IPS DF 4.7 (cell line): ENCODE measurements around the gene ATP6V0C.
"Not testable (repeated sequence)": the region's sequence is repeated elsewhere in the genome, so short reads cannot be mapped to it uniquely, and the experiment has no call there.

ENCODE experiments used
- DNase-seq: peaks from one replicate; pipeline ENCODE4 v3.0.0-alpha.2; 2013; ENCODE audit warnings: low spot score; ENCODE audit errors: extremely low read depth

The ATP6V0C gene

DNA sequence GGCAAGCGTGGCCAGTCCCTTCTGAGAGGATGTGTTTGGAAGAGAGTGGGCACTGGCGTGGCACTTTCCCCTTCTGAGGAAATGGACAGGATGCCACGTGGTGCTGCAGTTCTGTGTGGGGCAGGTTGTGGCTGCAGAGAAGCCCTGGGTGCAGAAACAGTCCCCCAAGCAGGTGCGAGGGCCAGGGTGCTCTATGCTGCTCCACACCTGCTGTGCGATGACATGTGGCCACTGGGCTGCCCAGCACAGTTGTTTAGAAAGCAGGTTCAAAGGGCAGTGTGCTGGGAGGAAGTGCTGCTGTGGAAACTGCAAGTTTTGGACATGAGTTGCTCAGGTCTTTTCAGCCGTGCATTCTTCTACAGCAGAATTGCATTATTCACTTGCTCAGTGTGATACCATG is 27.7 kb downstream of the ATP6V0C start:
- not testable (repeated sequence) for DNase-seq

DNA sequence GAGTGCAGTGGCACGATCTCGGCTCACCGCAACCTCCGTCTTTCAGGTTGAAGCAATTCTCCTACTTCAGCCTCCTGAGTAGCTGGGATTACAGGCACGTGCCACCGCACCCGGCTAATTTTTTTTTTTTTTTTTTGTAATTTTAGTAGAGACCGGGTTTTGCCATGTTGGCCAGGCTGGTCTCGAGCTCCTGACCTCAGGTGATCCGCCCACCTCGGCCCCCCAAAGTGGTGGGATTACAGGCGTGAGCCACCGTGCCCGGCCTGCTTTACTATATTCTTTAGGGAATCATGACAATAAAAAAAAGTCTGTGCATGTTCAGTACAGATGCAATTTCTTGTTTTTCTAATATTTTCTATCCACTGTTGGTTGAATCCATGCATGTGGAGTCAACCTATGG is 30.0 kb downstream of the ATP6V0C start:
- DNase-seq = not testable (repeated sequence)

DNA sequence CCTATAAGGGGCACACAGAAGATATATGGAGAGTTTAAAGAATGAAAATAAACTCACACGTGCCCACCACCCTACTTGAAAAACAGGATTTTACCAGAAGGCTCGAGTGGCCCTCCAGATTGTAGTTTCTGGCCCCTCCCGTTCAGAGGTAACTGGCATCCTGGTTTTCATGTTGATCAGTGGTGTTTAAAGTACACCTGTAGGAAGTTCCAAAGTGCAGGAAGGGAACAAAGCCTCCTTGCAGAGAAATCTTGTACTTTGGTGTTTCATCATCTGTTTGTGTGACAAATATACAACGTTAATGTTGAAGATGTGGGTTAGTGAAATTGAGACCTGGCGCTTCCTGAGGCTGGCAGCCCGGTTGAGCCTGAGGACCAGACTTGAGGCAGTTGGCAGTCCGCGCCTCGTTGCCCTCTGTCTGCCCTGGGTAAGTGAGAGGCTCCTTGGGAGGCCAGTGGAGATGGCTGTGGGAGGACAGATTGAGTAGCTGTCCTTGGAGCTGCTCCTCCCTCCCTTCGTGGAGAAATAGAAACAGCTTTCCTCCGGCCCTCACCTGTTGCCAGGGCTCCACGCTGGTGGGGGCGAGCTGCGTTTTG is 36.6 kb downstream of the ATP6V0C start:
- not testable (repeated sequence) for DNase-seq

DNA sequence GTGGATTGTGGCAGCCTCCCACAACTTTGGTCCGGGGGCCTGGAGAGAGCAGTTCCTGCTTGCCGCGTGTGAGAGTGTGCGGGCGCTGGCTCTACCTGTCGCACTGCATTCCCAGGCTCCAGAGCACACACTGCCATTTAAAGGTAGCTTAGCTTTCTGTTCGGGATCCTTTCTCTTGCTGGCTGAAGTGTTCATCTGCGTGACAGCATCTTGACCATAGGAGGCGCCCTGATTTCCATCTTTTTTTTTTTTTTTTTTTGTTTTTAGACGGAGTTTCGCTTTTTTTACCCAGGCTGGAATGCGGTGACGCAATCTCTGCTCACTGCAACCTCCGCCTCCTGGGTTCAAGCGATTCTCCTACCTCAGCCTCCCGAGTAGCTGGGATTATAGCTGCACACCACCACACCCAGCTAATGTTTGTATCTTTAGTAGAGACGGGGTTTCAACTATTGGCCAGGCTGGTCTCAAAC is 37.7 kb downstream of the ATP6V0C start:
- not testable (repeated sequence) for DNase-seq

DNA sequence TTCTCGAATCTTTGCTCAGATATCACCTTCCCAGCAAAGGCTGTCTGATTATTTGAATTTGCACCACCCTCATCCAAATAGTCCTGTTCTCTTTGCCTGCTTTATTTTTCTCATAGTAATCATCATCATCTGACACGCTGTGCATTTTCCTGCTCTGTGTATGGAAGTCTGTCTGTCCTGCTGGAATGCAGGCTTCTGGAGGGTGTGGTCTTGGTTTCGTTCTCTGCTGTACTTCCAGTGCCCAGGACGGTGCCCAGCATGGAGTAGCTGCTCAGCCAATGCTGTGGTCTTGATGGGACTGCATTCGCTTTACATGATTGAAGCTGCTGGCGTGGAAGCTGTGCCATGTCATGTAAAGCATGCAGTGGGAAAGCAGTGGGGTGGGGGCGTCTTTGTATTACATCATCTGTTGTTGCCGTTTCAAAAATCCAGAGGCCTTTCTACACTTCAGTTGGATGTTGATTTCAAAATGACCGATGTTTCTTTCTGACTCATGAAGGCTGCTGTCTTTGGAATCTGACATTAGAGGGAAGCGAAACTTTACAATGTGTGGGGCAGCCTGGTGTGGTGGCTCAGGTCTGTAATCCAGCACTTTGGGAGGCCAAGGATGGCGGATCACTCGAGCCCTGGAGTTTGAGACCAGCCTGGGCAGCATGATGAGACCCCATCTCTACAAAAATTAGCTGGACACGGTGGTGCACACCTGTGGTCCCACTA is 41.1 kb downstream of the ATP6V0C start:
- not testable (repeated sequence) for DNase-seq

DNA sequence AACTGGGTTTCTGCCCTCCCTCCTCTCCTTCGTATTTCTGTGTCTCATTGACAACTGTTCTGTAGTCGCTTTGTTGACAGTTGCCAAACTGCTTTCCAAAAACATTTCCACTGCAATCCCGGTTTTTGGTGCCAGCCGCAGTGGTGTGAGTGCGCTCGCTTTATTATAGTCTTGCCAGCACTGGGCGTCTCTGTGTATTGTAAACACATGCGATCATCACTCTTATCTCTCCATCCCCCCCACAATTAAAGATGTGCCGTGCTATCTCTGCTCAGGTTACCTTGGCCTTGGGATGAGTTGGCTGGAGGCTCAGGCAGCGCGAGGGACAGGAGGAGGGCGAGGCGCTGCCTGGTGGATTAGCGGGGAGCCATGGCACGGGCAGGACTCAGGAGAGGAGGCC is 43.4 kb downstream of the ATP6V0C start:
- not testable (repeated sequence) for DNase-seq

DNA sequence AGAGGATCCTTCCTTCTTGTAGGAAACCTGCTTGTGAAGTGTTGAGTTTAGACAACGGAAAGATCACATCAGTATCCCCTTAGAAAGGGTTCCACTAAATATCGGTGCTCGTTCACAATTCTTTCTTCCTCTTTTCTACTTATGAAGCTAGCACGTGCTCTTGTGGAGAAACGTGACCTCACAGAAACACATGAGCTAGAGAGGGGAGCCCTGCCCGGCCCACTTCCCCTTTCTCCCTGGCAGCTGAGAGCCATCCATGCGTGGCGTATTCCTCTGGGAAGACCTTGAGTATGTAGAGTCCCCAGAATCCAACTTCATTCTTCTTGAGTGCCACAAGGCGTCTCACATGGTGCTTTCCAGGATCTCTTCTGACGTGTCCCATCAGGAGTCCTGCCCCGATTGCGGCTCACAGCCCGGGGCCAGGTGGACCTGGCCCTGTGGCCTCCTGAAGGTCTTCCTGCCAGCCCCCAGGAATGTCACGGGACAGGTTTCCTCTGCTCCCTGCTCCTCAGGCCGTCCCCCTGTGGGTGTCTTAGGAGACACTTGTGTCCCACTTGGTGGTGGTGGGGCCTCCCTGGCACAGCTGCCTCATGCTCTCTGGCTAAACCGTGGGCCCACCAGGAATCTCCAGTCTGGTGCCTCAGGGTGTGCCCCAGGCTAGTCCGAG is 46.5 kb downstream of the ATP6V0C start:
- not testable (repeated sequence) for DNase-seq

DNA sequence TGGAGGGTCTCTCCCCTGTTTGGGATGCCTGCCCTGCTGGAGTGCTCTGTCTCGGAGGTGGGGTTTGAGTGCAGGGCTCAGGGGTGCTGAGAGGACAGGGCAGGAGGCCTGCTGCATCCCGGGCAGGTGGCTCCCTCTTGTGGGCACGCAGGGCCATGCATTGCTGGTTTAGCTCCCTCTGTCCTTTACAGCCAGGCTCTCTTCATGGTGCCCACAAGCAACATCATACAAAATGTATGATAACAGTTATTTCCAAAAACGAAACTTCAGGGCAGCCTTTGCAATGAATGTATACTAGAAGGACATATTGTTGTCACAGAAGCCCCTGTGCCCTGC is 47.0 kb downstream of the ATP6V0C start:
- not testable (repeated sequence) for DNase-seq

DNA sequence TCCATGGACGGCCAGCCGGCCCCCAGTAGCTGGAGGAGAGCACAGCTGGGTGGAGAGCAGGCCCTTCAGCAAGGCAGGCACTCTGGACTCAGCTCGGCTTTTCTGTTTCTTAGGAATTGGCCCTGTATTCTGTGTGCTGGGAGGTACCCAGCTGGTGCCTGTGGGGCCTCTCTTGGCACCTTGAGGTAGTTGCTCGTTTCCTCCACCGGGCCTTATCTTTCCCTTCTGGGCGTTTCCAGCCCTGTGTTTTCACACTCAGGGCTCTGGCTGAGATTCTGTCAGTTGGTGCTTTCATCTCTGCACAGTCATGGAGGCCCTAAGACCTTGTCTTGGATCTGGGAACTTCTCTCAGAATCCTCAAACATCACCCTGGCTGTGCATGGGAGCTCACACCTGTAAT is 53.8 kb downstream of the ATP6V0C start:
- not testable (repeated sequence) for DNase-seq

DNA sequence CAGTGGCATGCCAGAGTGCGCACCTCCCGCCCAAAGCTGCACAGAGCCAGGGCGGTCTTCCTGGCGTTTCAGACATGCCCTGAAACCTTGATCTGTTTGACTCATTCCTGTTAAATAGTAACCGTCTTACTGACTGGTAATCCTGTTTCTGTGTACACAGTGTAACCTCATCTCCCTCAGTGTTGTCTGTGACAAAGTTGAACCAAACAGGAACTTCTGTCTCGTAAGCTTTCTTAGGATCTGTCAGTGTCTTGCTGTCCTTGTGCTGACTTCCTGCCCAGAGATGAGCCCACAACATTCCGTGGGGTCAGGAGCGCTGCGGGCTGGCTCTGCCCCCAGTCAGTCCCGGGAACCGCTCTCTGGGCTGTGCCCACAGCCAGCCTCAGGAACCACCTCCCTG is 54.8 kb downstream of the ATP6V0C start:
- DNase-seq = not testable (repeated sequence)
